ENCODE measurements around the gene MSI2. TPM values are rescaled to one million over a fixed set of nuclear protein-coding genes. Genes with fewer than 3 reads are reported as not detected.

Gene MSI2
- total RNA-seq (2022; extraction: Qiagen RNA extraction; ENCODE audit: low read depth), result 34.9 to 51.3 TPM (median 47.3 TPM) in 5 replicates

GRCh38 chr17:57255776-57256681, at the start of gene MSI2:
Gene MSI2, plus strand, starts transcription at chr17:57256523. Its CDS starts 220 bp downstream, at chr17:57256743.

Other genes starting within 250 kb of the MSI2 start
- 52.1 to 59.6 TPM (median 56.2 TPM) in 5 replicates for gene AKAP1, start 171.3 kb upstream of the MSI2 start, total RNA-seq (2022; extraction: Qiagen RNA extraction; ENCODE audit: low read depth)